HG02938 (cell line): ENCODE results near the gene FGF11.

Experiments used
- ATAC-seq: cut with Tn5 transposase; IDR thresholded peaks from one replicate; pipeline ENCODE4 v1.9.1; 2021; ENCODE audit warnings: mild to moderate bottlenecking, moderate library complexity; ENCODE audit not compliant: unreplicated experiment

Gene FGF11

GRCh38 chr17:7408252-7408727, 31.0 kb upstream of the FGF11 start:
- ATAC-seq, result no peak

- no peak for ATAC-seq
These were observed 30.4 kb upstream of the FGF11 start for GRCh38 chr17:7408863-7409262.

- ATAC-seq, result no peak
These were observed 29.6 kb upstream of the FGF11 start for GRCh38 chr17:7409716-7410115.

- ATAC-seq, result no peak
These were observed 28.5 kb upstream of the FGF11 start for GRCh38 chr17:7410634-7411426.

GRCh38 chr17:7411427-7411750, 27.9 kb upstream of the FGF11 start:
- ATAC-seq, result no peak

- ATAC-seq, result no peak
These were observed 25.8 kb upstream of the FGF11 start for GRCh38 chr17:7413346-7413985.

- ATAC-seq, result no peak
These were observed 24.5 kb upstream of the FGF11 start for GRCh38 chr17:7414837-7415236.

GRCh38 chr17:7415784-7416183, 23.5 kb upstream of the FGF11 start:
- no peak for ATAC-seq

GRCh38 chr17:7416323-7416722, 23.0 kb upstream of the FGF11 start:
- no peak for ATAC-seq

- ATAC-seq, result no peak
These were observed 22.2 kb upstream of the FGF11 start for GRCh38 chr17:7417056-7417655.

GRCh38 chr17:7418472-7419152, 20.7 kb upstream of the FGF11 start:
- no peak for ATAC-seq

- ATAC-seq, result no peak
These were observed 19.3 kb upstream of the FGF11 start, which contains the start of gene SPEM1 for GRCh38 chr17:7419819-7420610. TSS of gene SPEM1 (plus strand) at chr17:7420324. CDS start at chr17:7420385, 61 bp downstream.

GRCh38 chr17:7421186-7421585, 18.1 kb upstream of the FGF11 start:
- ATAC-seq, result no peak

- no peak for ATAC-seq
These were observed 15.6 kb upstream of the FGF11 start for GRCh38 chr17:7423679-7424078.

- no peak for ATAC-seq
These were observed 14.0 kb upstream of the FGF11 start, which contains the start of gene SPEM2 for GRCh38 chr17:7425316-7425715. TSS of gene SPEM2 (plus strand) at chr17:7425616. CDS start at chr17:7425689, 73 bp downstream.

GRCh38 chr17:7425756-7426155, 13.6 kb upstream of the FGF11 start:
- no peak for ATAC-seq

- ATAC-seq, result no peak
These were observed 13.0 kb upstream of the FGF11 start for GRCh38 chr17:7426203-7426863.

GRCh38 chr17:7426896-7427489, 12.3 kb upstream of the FGF11 start:
- ATAC-seq, result no peak

GRCh38 chr17:7427549-7427948, 11.8 kb upstream of the FGF11 start:
- ATAC-seq, result no peak

- no peak for ATAC-seq
These were observed 10.8 kb upstream of the FGF11 start, which contains the start of gene SPEM3 for GRCh38 chr17:7428557-7428956. TSS of gene SPEM3 (plus strand) at chr17:7428857. CDS start at chr17:7428903, 46 bp downstream.
